ENCODE data around the gene GSS.

GSS gene

GRCh38 chr20:34993941-34994508, 38.4 kb upstream of the GSS start:
- DNase-seq (ENCODE audit: low read depth in 2 of 2): no peak

- no peak for DNase-seq (ENCODE audit: low read depth in 2 of 2)
Observed at GRCh38 chr20:34992751-34993417, 37.3 kb upstream of the GSS start.

- no peak for DNase-seq (ENCODE audit: low read depth in 2 of 2)
Observed at GRCh38 chr20:34990661-34991214, 35.1 kb upstream of the GSS start.

GRCh38 chr20:34990231-34990630, 34.6 kb upstream of the GSS start:
- no peak for DNase-seq (ENCODE audit: low read depth in 2 of 2)

- DNase-seq (ENCODE audit: low read depth in 2 of 2): no peak
Observed at GRCh38 chr20:34989670-34990069, 34.1 kb upstream of the GSS start.

GRCh38 chr20:34989118-34989517, 33.5 kb upstream of the GSS start:
- no peak for DNase-seq (ENCODE audit: low read depth in 2 of 2)

- DNase-seq (ENCODE audit: low read depth in 2 of 2): no peak
Observed at GRCh38 chr20:34988191-34988540, 32.6 kb upstream of the GSS start.

GRCh38 chr20:34987288-34988190, 31.9 kb upstream of the GSS start:
- DNase-seq (ENCODE audit: low read depth in 2 of 2): no peak

- DNase-seq (ENCODE audit: low read depth in 2 of 2): no peak
Observed at GRCh38 chr20:34986311-34987287, 31.0 kb upstream of the GSS start.

- DNase-seq (ENCODE audit: low read depth in 2 of 2): no peak
Observed at GRCh38 chr20:34985461-34986310, 30.1 kb upstream of the GSS start.

GRCh38 chr20:34984756-34985261, 29.2 kb upstream of the GSS start:
- DNase-seq (ENCODE audit: low read depth in 2 of 2): no peak

- no peak for DNase-seq (ENCODE audit: low read depth in 2 of 2)
Observed at GRCh38 chr20:34983995-34984735, 28.6 kb upstream of the GSS start.

GRCh38 chr20:34983089-34983820, 27.6 kb upstream of the GSS start:
- DNase-seq (ENCODE audit: low read depth in 2 of 2): no peak

- DNase-seq (ENCODE audit: low read depth in 2 of 2): no peak
Observed at GRCh38 chr20:34982270-34983088, 26.9 kb upstream of the GSS start.

- DNase-seq (ENCODE audit: low read depth in 2 of 2): no peak
Observed at GRCh38 chr20:34980543-34981233, 25.1 kb upstream of the GSS start.

- peak; percentile 7 to 35 for DNase-seq (ENCODE audit: low read depth in 2 of 2)
Observed at GRCh38 chr20:34979366-34980153, 24.0 kb upstream of the GSS start.
